ENCODE results near the gene CLEC2A.
"Not testable (repeated sequence)": the region's sequence is repeated elsewhere in the genome, so short reads cannot be mapped to it uniquely, and the experiment has no call there.

CLEC2A gene

DNA sequence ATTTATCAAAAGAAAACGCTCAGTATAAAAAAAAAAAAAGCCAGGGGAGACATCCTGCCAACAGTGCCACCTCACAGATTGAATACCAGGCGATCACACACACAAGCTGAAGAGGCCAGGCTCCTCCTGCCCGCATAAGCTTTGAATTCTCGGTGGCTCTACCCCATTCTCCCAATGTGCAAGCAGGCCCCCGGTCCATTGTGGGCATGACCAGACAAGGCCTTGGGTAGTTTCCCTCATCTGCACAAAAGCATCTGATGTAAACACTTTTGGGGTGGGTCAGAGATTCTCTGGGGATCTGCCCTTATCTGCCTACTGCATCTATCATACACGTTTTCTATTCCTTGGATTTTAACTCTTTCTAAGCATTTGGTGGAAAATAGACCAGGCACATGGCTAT, 34.6 kb downstream of the CLEC2A start:
- DNase-seq, result no peak
- intact Hi-C loops (cut with DNase I), result no loop called here

DNA sequence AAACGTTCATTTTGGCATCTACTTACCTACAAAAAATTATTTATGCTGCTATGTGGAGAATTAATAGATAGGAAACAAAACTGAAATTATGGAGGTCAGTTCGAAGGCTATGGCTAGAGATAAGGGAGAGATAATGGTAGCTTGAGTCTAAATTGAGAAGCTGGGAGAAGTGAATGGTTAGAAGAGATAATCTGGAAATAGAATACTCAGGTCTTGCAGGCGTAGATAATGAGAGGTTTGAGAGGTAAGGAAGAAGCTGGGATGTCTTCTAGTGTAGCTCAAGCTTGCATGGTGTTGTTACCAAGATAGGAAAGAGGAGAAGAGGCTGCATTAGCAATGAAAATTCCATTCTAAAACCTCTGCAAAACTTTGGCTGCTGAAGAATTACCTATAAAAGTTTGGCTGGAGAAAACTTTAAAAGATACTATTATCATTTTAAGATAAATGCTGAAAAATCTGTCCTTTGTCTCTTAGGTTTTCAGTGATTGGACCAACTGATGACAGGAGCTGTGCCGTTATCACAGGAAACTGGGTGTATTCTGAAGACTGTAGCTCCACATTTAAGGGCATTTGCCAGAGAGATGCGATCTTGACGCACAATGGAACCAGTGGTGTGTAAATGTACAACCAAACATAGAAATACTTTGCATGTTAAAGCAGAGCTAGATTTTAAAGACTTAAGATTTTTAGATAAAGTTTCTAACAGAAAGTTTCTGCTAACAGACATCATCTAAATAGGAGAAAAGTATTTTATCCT, 36.8 kb downstream of the CLEC2A start:
- DNase-seq, result no peak
- intact Hi-C loops (cut with DNase I), result no loop called here

DNA sequence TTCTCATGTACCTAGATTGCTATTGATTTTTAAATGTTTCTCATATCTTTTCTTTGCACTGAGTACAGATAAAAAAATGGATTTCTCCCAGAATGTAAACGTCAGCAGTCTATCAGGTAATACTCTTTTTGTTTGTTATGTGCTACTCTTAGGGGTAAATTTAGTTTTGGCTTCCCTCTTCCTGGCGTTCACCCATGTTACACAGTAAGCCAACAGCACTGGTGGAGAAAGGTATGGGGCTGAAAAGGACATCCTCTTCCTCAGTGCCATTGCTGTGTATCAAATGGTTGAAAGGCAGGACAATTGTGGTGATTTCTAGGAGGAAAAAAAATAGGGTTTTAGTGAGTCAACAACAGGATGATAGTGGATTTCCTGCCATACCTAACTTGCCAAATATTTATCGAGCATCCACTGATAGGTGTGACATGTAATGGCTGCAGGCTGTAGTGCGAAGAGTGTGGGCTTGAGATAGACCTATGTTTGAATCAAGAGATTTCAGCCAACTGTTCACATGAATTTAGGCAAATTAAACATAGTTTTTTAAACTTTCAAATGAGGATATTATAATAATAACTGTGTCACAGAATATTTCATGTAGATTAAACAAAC, 43.4 kb downstream of the CLEC2A start:
- no peak for DNase-seq
- intact Hi-C loops (cut with DNase I), result no loop called here

DNA sequence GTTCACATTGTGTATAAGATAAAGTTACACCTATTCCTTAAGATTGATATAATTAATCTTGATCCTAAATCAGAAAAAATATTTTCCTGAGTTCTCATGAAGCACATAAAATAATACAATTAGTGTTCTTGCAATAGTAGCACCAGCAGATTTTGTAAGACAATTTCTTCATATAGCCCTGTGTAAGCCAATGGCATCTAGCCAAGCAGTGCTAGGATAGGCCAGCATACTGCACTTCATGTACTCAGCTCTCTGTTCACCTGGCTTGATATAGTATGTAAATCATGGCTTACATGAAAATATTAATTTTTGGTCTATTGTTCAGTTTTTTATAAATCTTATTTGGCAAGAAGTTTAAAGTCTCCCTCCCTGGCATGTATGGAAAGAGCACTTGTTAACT, 49.0 kb downstream of the CLEC2A start:
- intact Hi-C loops (cut with DNase I), result no loop called here
- no peak for DNase-seq

DNA sequence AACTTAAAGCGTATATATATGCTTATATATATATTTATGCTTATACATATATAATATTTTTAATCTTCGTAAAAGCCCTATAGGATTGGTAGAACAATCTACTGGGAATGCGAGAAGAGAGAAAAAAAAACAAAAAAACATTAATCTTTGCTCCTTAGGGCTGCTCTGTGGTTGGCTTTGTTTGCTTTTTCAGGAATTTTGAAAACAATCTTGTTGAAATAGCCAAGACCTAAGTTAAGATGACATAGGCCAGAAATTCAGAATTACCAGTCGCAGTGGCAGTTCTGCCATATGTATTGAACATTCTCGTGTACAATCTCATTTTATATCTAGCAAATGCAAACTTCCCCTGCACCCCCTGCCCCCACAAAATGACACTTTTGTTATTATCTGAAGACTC, 50.2 kb downstream of the CLEC2A start:
- intact Hi-C loops (cut with DNase I), result no loop called here
- DNase-seq, result no peak

GRCh38 chr12:9881246-9881645, 50.9 kb downstream of the CLEC2A start, which contains the start of gene KLRF2:
Gene KLRF2 (plus strand): TSS chr12:9881489. CDS start chr12:9881596, 107 bp downstream.
- intact Hi-C loops (cut with DNase I), result no loop called here
- DNase-seq, result no peak

- intact Hi-C loops (cut with DNase I), result no loop called here
- DNase-seq, result no peak
Measured at GRCh38 chr12:9880532-9881078, 51.6 kb downstream of the CLEC2A start.

DNA sequence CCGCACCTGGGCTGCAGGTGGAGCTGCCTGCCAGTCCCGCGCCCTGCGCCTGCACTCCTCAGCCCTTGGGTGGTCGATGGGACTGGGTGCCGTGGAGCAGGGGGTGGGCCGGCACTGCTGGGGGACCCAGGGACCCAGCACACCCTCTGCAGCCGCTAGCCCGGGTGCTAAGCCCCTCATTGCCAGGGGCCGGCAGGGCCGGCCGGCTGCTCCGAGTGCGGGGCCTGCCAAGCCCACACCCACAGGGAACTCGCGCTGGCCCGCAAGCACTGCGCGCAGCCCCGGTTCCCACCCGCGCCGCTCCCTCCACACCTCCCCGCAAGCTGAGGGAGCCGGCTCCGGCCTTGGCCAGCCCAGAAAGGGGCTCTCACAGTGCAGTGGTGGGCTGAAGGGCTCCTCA, 56.0 kb downstream of the CLEC2A start:
- intact Hi-C loops (cut with DNase I); DNase-seq: not testable (repeated sequence)

DNA sequence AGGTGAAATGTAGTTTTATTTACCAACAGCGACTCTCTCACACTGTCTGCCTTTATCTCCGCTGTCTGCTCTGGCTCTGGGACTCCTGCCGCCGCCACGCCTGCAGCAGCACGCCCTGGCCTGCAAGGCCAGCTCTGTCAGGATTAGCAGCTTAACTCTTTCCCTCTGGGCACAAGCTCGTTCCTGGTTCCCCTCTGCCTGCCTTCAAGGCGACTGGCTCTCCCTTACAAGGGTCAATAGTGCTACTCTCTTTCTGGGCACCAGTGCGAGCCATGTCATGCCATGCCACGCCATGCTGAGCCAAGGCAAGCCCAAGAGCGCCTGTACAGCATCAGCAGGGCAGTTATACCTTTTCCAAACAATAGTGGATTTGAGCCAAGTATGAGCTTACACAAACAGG, 59.4 kb downstream of the CLEC2A start:
- DNase-seq, result no peak
- intact Hi-C loops (cut with DNase I), result no loop called here

GRCh38 chr12:9872162-9872561, 60.0 kb downstream of the CLEC2A start:
- intact Hi-C loops (cut with DNase I), result no loop called here
- DNase-seq, result no peak

GRCh38 chr12:9870286-9870866, 61.8 kb downstream of the CLEC2A start:
- intact Hi-C loops (cut with DNase I), result no loop called here
- no peak for DNase-seq

DNA sequence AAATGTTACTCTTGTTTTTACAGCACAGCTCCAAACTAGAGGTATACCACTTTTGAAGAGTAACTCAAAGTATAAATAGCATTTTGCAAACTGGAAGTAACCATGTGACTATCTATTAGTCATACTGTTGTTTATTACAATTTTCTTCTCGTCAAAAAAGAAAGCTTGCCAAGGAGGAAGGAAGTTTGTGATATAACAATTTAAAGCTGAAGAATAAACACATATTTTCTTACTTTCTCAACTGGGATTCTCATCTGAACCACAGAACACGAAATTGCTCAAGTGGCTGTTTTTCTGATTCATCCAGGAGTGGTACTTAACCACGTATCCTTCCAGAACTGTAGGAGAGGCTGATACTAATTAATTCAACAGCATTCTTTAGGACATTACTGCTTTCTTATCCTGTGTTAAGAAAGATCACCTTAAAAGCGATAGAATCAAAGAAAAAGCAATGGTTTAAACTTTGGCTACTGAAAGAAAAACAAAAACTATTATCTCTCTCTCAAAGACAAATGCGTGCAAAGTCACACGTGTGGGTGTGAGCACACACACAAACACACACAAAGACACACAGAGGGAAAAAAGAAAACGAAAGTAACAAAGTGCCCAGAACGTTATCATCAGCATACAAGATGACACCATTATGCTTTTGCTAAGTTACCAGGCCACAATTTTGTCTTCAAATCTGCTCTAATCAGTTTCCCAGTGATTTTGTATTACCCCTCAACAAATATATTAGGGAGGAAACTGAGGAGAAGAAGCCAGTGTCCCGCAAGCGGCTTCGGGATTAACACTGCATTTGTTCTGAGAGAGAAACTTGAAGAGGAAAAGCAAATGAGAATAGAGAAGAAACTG, 62.6 kb downstream of the CLEC2A start, which contains the start of gene CLEC2B:
Gene CLEC2B (minus strand): TSS at position 48 of the 855 bp plus-strand sequence.
- no peak for DNase-seq
- intact Hi-C loops (cut with DNase I), result no loop called here

DNA sequence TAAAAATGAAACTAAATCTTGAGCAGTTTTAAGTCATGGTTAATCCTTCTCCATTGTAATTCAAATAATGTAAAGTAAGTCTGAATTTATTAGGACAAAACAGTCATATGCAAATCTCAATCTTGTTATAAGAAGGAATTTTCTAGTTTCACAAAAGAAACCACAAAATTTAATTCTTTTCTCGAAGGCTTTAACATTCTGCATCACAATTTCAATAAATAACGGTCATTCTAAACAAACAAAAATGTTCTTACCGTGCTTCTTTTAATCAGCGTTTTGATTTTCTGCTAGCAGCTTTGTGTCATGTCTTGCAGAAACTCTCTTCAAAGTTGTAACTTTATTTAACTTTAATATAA, 63.2 kb downstream of the CLEC2A start:
- intact Hi-C loops (cut with DNase I), result no loop called here
- no peak for DNase-seq

- intact Hi-C loops (cut with DNase I), result no loop called here
- no peak for DNase-seq
Measured at GRCh38 chr12:9868311-9868801, 63.8 kb downstream of the CLEC2A start.

GRCh38 chr12:9867531-9867930, 64.6 kb downstream of the CLEC2A start:
- DNase-seq, result no peak
- intact Hi-C loops (cut with DNase I), result no loop called here

DNA sequence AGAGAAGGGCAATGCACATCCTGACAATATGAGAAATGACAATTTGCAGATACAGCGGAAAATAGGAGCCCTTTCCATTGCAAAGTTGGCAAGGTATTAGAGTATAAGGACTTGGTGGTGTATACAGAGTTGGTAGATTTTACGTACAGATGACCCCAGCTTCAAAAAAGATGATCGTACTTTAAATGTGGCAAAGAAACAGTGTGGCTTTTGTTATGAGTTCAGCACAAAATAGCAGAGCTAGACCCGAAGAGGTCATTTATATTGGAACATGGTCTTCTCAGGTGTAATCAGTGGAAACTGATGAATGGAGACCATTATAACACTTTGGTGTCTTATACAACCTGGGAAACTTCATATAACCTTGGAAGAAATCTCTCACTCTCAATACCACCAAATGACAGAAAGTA, 65.3 kb downstream of the CLEC2A start:
- intact Hi-C loops (cut with DNase I), result no loop called here
- no peak for DNase-seq

DNA sequence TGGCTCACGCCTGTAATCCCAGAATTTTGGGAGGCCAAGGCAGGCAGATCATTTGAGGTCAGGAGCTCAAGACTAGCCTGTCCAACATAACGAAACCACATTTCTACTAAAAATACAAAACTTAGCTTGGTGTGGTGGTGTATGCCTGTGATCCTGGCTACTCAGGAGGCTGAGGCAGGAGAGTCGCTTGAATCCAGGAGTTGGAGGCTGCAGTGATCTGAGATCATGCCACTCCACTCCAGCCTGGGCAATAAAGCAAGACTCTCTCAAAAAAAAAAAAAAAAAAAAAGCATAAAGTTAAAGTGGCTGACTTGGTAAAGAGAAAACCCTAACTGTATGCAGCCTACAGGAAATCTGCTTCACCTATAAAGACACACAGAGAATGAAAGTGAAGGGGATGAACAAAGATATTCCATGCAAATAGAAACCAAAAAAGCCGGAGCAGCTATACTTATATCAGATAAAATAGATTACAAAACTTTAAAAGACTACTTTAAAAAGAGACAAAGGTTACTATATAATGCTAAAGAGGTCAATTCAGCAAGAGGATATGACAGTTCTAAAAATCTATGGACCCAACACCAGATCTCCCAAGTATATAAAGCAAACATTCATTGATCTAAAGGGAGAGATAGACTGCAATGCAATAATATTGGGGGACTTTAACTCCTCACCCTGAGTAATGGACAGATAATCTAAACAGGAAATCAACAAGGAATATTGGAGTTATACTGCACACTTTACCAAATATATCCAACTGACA, 67.1 kb downstream of the CLEC2A start:
- intact Hi-C loops (cut with DNase I), result no loop called here
- DNase-seq, result no peak

Data from head of caudate nucleus (tissue), 42 donors.